Transverse colon (tissue), 4 donors: Measurements from ENCODE around the gene TMEM108.

Source experiments
- CTCF ChIP-seq, 5 experiments: fragments of 200-600 bp in 3 of 5; fragments of 450-650 bp in 2 of 5; sonication (generic) in 3 of 5; IDR thresholded peaks; 1 replicate in 2 of 5; 2 replicates in 3 of 5; pipeline ENCODE4 v1.5.1; 2016 to 2017; ENCODE audit warnings: antibody characterized with exemption in 5 of 5, inconsistent platforms in 3 of 5, mild to moderate bottlenecking in 2 of 5, moderate library complexity in 1 of 5
- POLR2AphosphoS5 ChIP-seq, 3 donors: sonication (generic); formaldehyde crosslinking; IDR thresholded peaks; one replicate each; pipeline ENCODE4 v1.6.1; 2016; ENCODE audit warnings: antibody characterized with exemption in 3 of 3

- TF ChIP-seq CTCF (IDR thresholded peaks at IDR 0.05) (no peak), POLR2AphosphoS5 (IDR thresholded peaks at IDR 0.05) (no peak)
These were observed 330.3 kb downstream of the TMEM108 start for GRCh38 chr3:133368371-133369067.
